GM18858 (cell line): ENCODE data around the gene BTG2.
"Not testable (repeated sequence)": the region's sequence is repeated elsewhere in the genome, so short reads cannot be mapped to it uniquely, and the experiment has no call there.

Experiments used
- ATAC-seq: cut with Tn5 transposase; IDR thresholded peaks from one replicate; pipeline ENCODE4 v1.9.1; 2021; ENCODE audit not compliant: unreplicated experiment

Gene BTG2

DNA sequence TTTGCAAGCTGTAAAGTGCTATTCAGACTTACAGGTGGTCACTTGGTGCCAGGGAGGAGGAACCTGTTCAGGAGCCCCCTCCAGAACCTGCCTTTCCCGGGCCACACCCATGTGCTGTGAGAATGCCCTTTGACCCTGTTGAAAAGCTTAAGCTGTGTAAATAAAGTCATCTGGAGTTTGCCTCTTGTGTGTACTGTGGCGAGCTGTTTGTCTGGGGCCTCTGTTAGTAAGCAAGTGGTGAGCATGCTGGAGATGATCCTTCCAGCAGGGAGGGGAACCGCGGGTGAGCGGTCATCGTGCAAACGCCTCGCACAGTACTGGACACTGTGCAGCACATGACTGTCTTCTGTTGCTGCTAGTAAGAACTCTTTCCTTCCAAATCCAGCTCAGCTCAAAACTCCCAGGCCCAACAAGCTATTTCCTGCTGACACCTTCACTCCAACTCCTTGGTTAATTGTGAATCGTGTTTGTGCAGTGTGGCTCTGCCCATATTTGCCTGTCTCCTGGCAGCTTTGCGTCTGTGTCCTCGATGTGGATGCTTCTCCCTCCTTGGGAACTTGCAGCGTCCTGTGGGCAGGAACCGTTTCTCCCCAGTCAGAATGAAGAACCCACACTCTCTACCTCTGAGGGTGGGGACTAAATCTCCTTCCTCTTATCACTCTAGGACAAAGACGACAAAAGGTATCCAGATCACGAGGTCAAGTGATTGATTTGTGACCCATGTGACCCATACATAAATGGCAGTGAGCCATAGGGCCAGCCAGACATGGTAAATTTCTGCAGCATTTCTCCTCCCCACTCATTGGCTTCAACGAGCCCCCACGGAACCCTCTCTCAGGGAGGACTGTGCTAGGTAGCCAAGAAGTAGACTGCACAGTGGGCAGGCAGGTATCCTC is 13.9 kb upstream of the BTG2 start:
- no peak for ATAC-seq

DNA sequence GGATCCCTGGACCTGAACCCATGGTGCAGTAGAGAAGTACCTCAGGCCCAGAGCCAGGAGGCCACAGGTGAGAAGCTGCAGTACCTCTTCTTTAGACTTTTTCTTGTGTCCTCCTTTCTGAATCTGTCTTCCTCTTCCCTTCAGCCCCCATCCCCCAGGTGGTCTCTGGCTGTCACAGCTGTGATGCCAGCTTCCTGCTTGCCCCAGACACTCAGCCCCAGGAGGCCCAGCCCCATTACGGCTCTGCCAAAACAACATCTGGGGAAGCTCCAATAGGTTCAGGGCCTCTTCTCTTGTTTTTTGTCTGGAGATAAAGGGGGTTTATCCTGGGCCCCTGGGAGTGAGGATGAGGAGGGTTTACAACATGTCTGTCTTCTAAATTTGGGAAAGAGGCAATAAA is 9.5 kb upstream of the BTG2 start:
- no peak for ATAC-seq

DNA sequence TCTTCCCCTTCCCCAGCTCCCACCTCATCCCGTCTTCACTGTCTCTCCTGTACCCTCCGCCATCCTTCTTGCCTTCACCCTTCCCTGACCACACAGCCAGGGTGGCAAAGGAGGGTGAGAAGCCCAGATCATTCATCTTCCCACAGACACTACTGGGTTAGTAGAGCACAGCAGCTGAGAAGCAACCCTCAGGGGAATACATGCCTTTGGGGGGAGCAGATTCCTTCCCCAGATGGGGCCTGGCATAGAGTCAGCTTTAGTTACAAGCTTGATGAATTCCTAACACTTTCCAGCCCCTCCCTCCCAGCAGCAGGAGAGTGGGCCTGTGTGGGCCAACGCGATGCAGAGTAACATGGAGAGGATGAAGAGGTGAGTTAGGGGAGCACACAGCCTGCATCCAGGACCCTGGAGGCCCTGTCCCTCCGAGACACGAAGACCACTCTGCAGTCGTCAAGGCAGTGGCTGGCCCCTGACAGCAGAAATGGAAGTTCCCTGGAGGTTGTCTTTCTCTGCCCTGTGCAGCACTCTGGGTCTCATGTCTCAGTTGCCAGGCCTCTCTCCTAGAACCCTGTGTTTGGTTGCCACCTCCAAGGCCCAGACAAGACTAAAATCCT is 8.8 kb upstream of the BTG2 start:
- no peak for ATAC-seq

DNA sequence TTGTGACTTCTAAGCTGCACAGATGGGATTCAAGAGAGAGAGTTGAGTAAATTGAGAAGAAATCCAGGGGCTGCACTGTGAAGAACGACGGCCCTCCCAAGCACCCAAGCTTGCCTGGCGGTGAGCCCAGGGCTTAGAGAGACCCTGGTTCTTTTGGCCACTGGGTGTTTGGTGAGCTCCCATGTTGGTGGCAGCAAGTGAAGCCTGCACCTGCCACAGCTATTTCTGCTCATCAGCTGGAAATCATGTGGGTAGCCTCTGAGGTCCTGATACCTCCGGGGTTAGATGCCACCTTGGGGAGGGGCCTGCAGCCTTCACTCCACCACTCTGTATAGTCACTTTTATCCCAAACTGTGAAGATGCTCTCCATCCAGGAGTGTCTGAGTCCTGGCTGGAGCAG is 6.2 kb upstream of the BTG2 start:
- no peak for ATAC-seq

DNA sequence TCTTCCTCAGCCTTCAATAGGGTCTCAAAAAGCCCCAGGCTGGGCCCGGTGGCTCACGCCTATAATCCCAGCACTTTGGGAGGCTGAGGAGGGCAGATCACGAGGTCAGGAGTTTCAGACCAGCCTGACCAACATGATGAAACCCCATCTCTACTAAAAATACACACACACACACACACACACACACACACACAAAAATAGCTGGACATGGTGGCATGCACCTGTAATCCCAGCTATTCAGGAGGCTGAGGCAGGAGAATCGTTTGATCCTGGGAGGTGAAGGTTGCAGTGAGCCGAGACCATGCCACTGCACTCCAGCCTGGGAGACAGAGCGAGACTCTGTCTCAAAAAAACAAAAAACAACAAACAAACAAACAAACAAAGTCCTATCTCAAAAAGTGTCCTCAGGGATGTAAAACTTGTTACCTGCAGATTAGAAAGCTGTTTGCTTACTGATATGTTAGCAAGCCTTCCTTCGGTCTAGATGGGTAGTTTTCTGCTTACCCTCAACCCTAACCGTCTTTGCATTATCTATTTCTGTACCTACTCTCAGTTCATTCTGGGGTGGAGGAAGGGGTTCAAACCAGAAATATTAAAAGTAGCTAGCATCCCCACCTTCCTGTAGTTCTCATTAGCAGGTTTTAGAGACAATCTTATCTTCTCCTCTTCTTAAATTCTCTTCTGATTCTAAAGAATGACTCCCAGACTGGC is 5.4 kb upstream of the BTG2 start:
- not testable (repeated sequence) for ATAC-seq

DNA sequence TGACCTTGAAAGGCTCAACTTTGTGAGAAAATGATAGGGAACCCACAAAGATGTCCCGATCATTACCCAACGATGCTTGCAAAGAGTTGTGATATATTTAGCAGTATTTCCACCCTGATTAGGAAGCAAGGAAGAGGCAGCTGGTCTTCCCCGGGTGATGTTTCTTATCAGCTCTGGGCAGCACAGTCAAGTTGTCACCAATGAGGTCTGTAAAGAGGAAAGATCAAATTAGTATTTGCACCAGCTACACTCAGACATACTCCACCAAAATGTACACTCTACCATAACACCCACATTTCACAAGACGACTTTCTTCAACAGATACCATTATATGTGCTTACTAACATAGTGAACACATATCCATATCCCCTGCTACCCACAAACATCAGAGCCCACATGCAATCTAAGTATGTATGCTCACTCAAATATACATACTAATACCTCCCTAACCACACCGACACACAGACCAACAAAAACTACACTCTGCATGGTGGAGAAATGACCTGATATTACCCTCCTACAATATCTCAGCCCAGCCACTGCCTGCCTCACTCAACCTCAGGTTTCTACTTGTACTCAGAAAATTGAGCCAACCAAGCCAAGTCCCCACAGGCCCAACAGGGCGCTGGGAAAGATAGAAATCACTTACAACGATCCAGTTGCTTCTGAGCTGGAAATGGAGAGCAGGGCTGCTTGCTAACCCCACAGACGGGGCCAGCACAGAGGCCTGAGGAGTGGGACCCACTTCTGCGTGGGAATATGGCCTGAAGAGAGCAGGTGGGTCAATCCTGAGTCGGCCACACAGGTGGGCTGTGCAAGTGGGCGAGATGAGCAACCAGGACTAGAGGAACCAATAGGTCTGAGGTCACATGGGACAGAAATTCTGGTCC is 4.6 kb upstream of the BTG2 start:
- ATAC-seq: no peak

DNA sequence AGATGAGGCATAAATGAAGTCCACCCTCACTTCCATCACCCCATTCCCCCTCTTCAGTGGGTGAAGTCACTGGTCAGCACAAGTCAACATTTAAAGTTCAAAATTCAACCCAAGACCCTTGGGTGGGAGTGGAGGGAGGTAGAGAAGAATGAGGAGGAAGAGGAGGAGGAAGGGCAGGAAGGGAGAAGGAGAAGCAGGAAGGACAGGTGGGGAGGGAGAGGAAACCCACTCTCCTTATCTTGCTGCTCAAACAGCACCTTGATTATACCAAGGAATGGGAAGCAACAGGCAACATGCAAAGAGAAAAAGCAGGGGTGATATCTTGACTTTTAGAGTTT is 4.0 kb upstream of the BTG2 start:
- no peak for ATAC-seq

DNA sequence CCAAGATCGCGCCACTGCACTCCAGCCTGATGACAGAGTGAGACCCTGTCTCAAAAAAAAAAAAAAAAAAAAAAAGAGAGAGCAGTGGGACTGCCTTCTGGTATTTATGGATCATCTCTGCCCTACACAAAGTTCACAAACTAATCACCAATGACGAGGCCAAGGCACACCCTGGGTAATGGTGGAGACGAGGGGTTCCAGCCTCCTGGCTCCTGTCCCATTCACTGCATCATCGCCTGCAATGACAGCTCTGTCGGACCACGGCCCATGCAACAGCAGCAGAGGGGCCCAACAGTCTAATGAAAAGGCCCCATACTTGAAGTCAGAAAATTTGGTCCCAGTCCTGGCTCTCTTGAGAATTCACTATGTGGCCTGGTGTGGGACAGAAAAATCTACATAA is 2.9 kb upstream of the BTG2 start:
- ATAC-seq: no peak

DNA sequence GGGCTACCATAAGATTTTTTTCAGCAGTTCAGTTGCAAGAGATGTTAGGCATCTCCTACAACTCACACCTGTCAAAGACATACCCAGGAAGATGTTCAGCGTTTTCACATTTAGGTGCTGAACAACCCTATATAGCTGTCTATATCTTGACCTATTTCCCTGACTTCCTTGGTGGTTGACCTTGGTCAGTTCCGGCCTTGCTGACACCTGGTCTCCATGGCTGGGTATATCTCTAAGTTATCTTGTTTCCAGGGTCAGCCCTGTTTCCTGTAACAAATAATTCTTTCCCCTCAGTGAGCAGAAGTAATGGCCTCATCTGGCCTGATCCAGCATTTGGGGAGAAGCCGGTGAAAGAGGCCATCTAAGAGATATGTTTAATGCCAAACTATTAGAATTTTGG is 2.4 kb upstream of the BTG2 start:
- ATAC-seq: no peak

DNA sequence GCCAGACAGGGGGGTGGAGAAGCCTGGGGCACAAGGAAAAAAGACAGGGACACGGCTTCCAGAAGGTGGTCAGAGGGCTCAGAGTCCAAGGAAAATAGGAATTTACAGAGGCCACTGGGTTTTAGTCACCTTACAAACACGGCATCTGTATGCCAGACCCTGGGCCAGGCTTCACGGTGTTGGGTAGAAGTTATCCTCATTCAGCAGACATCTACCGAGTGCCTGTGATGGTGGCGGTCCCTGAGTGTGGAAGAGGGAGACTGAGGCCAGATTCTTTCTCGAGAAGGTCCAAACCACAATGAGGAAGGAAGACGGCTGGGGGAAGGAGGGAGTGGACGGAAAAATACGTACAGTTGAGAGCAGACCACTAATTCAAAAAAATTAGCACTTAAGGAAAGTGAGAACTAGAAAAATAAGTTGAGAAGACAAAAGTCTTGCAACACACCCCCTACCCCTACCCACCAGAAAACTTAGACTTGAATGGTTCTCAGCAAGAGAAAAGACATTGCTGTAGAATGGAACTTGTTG is 864 bp upstream of the BTG2 start:
- no peak for ATAC-seq

DNA sequence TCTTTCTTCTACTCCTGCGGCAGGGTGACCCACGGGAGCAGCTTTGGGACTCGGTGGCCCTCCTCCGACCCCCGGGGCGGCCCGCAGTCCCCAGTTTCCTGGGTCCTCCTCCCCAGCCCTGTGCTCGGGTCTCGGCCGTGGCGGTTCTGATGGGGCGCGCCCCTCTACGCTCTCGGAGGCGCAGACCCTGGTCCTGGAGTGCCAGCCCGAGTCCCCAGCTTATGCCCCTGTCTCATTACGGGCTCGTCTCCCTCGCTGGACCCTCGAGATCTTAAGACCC is 430 bp downstream of the BTG2 start:
- no peak for ATAC-seq

DNA sequence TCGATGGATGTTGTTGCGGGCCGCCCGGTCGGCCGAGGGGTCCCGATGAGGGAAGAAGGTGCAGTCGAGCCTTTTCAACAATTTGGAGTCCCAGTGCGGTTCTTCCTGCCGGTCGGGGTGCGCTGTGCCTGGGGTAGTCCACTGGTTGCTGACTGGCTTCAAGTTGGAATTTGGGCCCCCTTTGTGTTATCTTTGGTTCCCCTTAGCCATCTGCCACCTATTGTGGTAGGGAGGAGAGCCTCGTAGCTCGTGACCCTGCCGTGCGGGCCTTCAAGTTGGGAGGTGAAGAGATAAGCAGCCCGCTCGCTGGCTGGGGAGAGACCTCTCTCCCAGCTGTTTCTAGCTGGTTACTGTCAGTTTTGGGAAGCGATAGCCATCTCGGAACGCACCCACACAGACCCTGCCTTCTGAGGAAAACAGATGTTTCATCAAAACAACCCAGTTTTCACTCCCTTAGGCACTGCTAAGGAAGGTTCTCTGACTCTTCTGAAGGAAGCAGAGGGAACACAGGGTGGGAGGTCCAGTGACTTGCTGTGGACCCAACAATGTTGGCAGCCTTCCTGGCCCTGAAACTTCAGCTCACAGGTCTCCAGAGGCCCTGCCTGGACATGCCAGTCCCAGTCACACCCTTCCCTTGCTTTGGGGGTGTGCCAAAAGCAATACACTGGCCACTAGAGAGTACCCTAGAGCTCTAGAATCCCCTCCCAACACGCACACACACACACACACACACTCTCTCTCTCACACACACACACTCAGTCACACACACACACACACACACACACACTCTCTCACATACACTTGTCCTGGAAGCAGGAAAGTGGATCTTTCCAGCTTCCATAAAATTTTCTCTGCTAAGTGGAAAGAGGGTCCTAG is 1.0 kb downstream of the BTG2 start:
- no peak for ATAC-seq

DNA sequence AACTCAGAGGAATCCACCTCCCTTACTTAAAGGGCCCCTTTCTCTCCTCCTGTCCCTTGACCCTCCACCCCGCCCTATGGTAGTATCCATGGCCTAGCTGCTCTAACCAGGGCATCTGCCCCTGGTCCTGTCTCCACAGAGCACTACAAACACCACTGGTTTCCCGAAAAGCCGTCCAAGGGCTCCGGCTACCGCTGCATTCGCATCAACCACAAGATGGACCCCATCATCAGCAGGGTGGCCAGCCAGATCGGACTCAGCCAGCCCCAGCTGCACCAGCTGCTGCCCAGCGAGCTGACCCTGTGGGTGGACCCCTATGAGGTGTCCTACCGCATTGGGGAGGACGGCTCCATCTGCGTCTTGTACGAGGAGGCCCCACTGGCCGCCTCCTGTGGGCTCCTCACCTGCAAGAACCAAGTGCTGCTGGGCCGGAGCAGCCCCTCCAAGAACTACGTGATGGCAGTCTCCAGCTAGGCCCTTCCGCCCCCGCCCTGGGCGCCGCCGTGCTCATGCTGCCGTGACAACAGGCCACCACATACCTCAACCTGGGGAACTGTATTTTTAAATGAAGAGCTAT is 1.7 kb downstream of the BTG2 start:
- ATAC-seq: no peak

DNA sequence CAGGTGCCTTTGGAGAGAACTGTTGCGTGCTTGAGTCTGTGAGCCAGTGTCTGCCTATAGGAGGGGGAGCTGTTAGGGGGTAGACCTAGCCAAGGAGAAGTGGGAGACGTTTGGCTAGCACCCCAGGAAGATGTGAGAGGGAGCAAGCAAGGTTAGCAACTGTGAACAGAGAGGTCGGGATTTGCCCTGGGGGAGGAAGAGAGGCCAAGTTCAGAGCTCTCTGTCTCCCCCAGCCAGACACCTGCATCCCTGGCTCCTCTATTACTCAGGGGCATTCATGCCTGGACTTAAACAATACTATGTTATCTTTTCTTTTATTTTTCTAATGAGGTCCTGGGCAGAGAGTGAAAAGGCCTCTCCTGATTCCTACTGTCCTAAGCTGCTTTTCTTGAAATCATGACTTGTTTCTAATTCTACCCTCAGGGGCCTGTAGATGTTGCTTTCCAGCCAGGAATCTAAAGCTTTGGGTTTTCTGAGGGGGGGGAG is 2.4 kb downstream of the BTG2 start:
- no peak for ATAC-seq

DNA sequence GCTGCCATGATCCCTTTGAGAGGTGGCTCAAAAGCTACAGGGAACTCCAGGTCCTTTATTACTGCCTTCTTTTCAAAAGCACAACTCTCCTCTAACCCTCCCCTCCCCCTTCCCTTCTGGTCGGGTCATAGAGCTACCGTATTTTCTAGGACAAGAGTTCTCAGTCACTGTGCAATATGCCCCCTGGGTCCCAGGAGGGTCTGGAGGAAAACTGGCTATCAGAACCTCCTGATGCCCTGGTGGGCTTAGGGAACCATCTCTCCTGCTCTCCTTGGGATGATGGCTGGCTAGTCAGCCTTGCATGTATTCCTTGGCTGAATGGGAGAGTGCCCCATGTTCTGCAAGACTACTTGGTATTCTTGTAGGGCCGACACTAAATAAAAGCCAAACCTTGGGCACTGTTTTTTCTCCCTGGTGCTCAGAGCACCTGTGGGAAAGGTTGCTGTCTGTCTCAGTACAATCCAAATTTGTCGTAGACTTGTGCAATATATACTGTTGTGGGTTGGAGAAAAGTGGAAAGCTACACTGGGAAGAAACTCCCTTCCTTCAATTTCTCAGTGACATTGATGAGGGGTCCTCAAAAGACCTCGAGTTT is 3.1 kb downstream of the BTG2 start:
- no peak for ATAC-seq

DNA sequence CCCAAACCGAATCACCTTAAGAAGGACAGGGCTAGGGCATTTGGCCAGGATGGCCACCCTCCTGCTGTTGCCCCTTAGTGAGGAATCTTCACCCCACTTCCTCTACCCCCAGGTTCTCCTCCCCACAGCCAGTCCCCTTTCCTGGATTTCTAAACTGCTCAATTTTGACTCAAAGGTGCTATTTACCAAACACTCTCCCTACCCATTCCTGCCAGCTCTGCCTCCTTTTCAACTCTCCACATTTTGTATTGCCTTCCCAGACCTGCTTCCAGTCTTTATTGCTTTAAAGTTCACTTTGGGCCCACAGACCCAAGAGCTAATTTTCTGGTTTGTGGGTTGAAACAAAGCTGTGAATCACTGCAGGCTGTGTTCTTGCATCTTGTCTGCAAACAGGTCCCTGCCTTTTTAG is 3.6 kb downstream of the BTG2 start:
- no peak for ATAC-seq

DNA sequence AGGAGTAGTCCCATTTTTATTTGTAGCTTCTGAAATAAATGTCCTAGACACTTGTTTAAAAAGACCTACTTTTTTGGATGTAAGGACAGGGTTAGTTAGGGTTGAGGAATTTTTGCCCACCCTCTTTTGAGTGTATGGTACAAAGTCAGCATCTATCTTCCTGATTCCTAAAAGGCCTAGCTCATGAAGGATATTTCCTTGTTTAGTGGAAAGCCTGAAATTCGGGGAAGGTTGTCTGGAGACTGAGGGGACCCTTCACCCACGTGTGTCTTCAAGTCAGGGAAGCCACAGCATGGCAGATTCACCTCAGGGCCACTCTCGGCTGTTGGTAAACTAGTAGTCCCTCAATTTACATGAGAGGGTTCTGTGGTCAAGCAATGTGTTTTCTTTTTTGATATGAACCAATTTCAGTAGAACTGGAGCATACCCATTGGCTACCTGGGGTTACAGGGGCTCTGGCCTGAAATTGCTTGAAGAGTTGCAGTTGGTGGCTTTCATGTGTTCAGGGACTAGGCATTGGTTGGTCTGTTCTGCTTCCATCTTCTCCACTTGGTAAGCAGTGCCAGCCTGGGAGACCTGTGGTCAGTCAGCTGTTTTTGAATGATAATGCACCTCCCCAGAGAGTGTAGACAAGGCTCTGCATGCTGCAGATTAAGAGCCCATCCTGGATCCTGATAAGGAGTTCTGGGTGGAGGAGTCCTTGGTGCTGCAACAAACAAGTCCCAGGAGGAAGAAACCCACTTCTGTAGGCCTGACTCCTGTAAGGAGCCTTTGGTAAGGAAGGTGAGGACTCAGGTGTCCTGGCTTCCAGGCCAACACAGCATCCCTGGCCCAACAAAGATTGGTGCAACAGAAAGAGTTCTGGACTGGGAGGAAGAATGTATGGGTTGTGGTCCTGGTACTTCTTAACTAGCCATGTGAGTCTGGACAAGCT is 6.3 kb downstream of the BTG2 start:
- ATAC-seq: no peak
